GM18873 (cell line): ENCODE data around the gene TANGO6.
"Not testable (repeated sequence)": the region's sequence is repeated elsewhere in the genome, so short reads cannot be mapped to it uniquely, and the experiment has no call there.

Experiments
- ATAC-seq: cut with Tn5 transposase; IDR thresholded peaks from one replicate; pipeline ENCODE4 v1.9.1; 2021; ENCODE audit warnings: mild to moderate bottlenecking, moderate library complexity, moderate number of reproducible peaks; ENCODE audit not compliant: unreplicated experiment, low FRiP score

TANGO6 gene

DNA sequence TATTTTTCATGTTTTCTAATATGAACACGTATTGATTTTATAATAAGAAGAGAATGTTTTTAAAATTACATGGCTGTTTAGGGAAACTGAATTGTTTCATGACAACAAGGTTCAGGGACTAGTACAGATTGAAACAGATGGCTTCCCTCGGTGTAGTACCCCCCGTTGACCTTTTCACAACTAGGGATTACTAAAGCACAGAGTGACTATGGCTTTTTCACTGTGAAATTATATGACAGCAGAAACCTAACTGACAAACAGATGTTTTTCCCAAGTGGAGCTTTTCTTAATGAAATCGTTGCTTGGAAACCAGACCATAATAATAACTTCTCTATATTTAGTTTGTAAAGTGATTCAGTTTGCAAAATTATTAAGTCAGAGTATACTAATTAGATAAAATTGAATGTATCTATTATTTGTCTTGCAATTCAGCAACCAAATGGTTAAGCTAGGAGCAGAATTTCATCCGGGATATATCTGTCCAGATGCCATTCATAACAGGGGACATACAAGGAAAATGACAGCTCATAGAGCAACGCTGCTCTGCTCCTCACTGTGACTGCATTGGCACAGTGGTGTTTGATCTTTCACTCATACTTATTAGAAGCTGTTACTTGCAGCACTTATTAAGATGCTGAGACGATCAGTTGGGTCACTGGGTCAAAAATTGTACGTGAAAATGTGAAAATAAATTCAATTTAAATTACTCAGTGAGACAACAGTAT lies 111.7 kb downstream of the TANGO6 start:
- no peak for ATAC-seq

- no peak for ATAC-seq
Measured at GRCh38 chr16:68960910-68961309, 117.6 kb downstream of the TANGO6 start.

DNA sequence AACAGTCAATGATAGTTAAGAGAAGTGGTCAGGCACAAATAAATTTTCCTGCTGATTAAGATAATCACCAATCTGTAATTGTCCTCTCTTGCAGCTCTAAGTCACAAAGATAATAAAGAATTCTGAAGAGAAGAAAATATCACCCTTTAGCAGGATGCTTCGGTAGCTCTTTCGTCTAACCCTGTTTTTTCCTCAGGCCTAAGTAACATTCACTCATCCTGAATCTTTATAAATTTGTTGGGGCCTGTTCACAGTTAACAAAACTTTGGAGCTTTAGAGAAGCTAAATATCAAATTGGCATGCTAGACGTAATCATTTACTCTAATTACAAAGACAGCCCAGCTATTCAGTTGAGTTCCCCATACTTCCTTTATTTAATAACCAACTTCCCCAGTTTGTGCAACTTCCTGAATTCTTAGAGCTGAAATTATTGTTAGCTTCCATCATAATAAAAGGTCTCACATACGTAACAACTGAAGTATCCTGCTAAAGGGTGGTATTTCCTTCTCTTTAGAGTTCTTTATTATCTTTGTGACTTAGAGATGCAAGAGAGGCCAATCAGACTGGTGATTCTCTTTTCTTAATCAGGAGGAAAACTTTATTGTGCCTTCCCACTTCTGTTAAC lies 118.6 kb downstream of the TANGO6 start:
- ATAC-seq = no peak

GRCh38 chr16:68969338-68969737 lies 126.0 kb downstream of the TANGO6 start:
- ATAC-seq = no peak

GRCh38 chr16:68972013-68972412 lies 128.7 kb downstream of the TANGO6 start:
- no peak for ATAC-seq

DNA sequence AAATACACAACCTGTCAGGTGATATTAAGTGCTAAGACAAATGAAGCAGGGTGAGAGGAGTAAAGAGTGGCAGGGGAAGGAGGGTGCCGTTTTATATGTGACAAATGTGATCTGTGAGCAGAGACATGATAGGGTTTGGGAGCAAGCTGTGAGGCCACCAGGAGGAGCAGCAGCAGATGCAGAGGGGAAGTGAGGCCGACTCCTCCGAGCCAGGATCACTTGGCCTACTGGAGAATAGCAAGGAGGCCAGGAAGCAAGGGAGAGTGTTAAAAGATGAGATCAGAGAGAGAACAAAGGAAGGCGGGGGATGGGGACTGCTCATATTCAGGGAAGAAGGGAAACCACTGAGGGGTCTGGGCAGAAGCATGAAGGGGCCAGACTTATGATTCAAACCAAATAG lies 129.4 kb downstream of the TANGO6 start:
- no peak for ATAC-seq

DNA sequence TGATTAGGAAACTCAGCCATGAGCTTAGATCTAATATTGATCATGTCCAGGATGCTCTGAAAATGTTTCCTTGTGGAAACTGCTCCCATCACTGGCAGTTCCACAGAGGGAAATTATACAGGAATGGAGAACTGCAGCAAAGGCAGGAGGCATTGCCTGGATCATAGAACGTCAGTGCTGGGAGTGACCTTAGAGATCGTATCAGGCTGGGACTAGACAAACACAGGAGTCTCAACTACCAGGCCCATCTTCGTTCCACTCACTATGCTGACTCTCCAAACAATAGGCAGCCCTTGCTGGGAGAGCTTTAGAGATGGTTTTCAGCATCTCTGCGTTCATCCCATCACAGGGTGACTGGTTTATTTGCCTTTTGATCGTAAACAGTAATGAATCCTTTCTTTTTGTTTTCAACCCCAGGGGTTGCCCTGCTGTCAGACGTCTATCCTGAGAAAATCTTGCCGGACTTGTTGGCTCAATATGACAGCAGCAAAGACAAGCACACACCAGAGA lies 130.3 kb downstream of the TANGO6 start:
- no peak for ATAC-seq

GRCh38 chr16:68978303-68978954 lies 135.1 kb downstream of the TANGO6 start:
- ATAC-seq = no peak

- ATAC-seq = no peak
Measured at GRCh38 chr16:68980695-68981315, 137.5 kb downstream of the TANGO6 start.

- no peak for ATAC-seq
Measured at GRCh38 chr16:68981971-68982370, 138.6 kb downstream of the TANGO6 start.

- ATAC-seq = no peak
Measured at GRCh38 chr16:68984467-68984866, 141.1 kb downstream of the TANGO6 start.

- no peak for ATAC-seq
Measured at GRCh38 chr16:68985268-68985667, 141.9 kb downstream of the TANGO6 start.

GRCh38 chr16:68985855-68986254 lies 142.5 kb downstream of the TANGO6 start:
- ATAC-seq = no peak

DNA sequence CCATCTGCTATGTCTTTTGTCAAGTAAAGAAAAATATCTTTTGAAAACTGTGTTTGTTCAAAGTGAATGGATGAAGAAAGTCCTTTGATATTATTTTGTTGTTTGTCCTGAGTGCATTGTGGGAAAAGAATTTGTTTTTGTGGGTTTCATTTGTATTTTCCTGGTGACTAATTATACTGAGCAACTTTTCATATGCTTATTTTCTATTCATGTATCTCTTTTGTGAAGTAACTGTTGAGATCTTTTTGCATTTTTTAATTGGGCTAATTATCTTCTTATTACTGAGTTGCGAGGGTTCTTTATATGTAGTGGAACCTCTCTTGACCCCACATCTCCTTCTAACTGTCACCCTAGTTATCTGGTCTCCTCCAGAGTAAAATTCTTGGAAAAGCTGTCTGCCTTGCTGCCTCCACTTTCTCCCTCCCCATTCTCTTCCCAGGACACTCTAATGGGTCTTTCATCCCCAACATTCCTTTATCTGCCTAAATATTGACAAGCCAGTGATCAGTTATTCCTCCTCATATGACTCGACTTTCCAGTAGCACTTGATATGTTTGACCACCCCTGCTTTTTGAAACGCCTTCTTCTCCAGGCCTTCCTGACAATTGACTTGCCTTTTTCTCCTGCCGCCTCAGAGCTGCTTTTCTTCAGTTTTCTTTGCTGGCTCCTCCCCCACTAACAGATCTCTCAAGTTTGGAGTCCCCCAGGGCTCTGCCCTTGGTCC lies 144.6 kb downstream of the TANGO6 start:
- ATAC-seq = no peak

DNA sequence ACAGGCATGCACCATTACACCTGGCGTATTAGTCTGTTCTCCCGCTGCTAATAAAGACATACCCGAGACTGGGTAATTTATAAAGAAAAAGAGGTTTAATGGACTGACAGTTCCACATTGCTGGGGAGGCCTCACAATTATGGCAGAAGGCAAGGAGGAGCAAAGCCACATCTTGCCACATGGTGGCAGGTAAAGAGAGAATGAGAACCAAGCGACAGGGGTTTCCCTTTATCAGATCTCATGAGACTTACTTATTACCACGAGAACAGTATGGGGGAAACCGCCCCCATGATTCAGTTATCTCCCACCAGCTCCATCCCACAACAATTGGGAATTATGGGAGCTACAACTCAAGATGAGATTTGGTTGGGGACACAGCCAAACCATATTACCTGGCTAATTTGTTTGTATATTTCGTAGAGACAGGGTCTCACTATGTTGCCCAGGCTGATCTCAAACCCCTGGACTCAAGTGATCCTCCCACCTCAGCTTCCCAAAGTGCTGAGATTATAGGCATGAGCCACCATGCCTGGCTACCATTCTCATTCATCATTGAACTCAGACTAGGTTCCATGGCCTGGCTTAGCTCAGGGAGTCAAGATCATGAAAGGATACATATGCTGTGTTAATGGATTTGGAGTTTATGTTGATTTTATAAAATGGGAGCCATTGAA lies 147.0 kb downstream of the TANGO6 start:
- ATAC-seq = not testable (repeated sequence)

DNA sequence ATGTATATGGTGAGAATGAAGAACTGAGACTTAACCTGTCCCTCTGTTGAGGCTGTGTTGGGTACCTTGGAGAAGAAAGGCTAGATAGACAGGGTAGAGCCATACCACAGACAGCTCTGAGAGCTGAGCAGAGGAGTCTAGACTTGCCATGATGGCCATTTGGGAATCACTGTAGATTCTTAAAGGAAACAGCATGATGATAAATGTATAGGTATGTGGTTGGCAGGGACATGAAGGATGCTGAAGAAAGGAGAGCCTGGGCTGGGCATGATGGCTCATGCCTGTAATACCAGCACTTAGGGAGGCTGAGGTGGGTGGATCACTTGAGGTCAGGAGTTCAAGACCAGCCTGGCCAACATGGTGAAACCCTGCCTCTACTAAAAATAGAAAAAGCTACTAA lies 147.7 kb downstream of the TANGO6 start:
- no peak for ATAC-seq

DNA sequence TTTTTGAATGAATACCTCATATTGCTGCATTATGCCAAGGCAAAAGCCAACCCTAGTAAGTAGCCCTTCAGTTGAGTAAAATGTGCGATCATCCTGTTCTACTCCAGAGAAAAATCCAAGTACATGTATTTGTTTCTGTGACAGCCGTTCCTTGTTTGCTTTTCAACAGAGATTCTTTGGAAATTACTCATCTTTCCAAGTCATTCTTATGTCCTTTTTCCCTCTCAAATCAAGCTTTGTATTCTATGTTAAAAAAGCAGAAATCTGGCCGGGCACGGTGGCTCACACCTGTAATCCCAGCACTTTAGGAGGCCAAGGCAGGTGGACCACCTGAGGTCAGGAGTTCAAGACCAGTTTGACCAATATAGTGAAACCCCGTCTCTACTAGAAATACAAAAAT lies 149.2 kb downstream of the TANGO6 start:
- no peak for ATAC-seq

DNA sequence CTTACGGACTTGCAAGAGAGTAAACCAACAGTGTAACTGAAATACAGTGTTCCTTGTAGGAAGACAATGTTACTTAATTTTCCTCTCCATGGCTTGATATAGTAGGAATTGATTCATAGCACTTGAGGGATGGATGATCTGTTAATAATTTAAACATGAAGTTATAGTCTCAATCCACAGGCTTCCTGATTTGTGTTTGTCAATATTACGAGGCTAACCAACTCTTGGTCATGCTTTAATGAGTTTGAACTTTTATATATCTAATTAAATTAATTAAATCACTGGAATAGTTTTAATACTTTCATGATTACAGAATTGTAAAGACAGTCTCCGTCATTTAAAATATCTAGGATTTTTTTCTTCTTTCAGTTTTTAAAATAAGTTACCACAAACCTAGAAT lies 150.1 kb downstream of the TANGO6 start:
- no peak for ATAC-seq

GRCh38 chr16:68993885-68994284 lies 150.6 kb downstream of the TANGO6 start:
- no peak for ATAC-seq

GRCh38 chr16:68994324-68994723 lies 151.0 kb downstream of the TANGO6 start:
- no peak for ATAC-seq
